GM12878 (cell line): Measurements from ENCODE around the gene KIFC1. TPM values are rescaled to one million over a fixed set of nuclear protein-coding genes. Genes with fewer than 3 reads are reported as not detected.
A peak's percentile ranks its signal among the peaks of the same experiment; 100 is the strongest.

ENCODE experiments used
- BHLHE40 ChIP-seq, 2 experiments: fragments of 450-650 bp in 1 of 2; IDR thresholded peaks; 2 replicates each; pipeline ENCODE4 v1.6.1; 2011 to 2017; ENCODE audit warnings: low read depth in 2 of 2, borderline replicate concordance in 1 of 2, improper control_type of control experiment in 1 of 2, low read length in 1 of 2, mild to moderate bottlenecking in 1 of 2
- FOXK2 ChIP-seq: fragments of 450-650 bp; IDR thresholded peaks from 2 replicates; pipeline ENCODE4 v1.6.1; 2017; ENCODE audit warnings: mild to moderate bottlenecking, moderate library complexity
- HDAC2 ChIP-seq: fragments of 200-600 bp; sonication (generic); IDR thresholded peaks from 2 replicates; pipeline ENCODE4 v1.6.1; 2017
- JUND ChIP-seq: IDR thresholded peaks from 2 replicates; pipeline ENCODE4 v1.6.1; 2012; ENCODE audit warnings: low read depth, mild to moderate bottlenecking, low read length, improper control_type of control experiment, moderate library complexity
- MYC ChIP-seq: IDR thresholded peaks from 2 replicates; pipeline ENCODE4 v1.6.1; 2011; ENCODE audit warnings: mild to moderate bottlenecking, low read length, moderate library complexity, inconsistent platforms; ENCODE audit not compliant: insufficient read depth, insufficient replicate concordance, insufficient read length, severe bottlenecking
- NFXL1 ChIP-seq: fragments of 450-650 bp; IDR thresholded peaks from 2 replicates; pipeline ENCODE4 v1.6.1; 2017; ENCODE audit warnings: antibody characterized with exemption, mild to moderate bottlenecking, borderline replicate concordance
- POLR2AphosphoS5 ChIP-seq: IDR thresholded peaks from 2 replicates; pipeline ENCODE4 v1.6.1; 2011; ENCODE audit warnings: mild to moderate bottlenecking, low read length, inconsistent platforms
- RAD51 ChIP-seq: fragments of 450-650 bp; IDR thresholded peaks from 2 replicates; pipeline ENCODE4 v1.6.1; 2016; ENCODE audit warnings: moderate library complexity, mild to moderate bottlenecking, inconsistent platforms
- SMC3 ChIP-seq: IDR thresholded peaks from 2 replicates; pipeline ENCODE4 v1.6.1; 2011; ENCODE audit warnings: low read length, improper control_type of control experiment, borderline replicate concordance
- SUZ12 ChIP-seq: fragments of 200-600 bp; sonication (generic); IDR thresholded peaks from one replicate; pipeline ENCODE4 v1.6.1; 2018; ENCODE audit warnings: antibody characterized with exemption, mild to moderate bottlenecking; ENCODE audit not compliant: unreplicated experiment
- ZNF24 ChIP-seq: fragments of 450-650 bp; IDR thresholded peaks from 2 replicates; pipeline ENCODE4 v1.6.1; 2017; ENCODE audit warnings: antibody characterized with exemption, mild to moderate bottlenecking
- polyA plus RNA-seq, 11 experiments: library from polyadenylated mRNA; depleted of rRNA in 4 of 11; unstranded in 6 of 11; stranded (reverse) in 5 of 11; fragments of >200 nt; fragmentation: Nextera tagmentation in 4 of 11; fragmentation: Illumina TruSeq in 1 of 11; extraction: Ambion mirVana in 4 of 11; extraction: Trizol in 1 of 11; gene quantifications; 1 replicate in 1 of 11; 2 replicates in 10 of 11; pipeline versions ENCODE4 v1.2.1 to v1.2.3, GENCODE V29; 2011 to 2016; ENCODE audit warnings: inconsistent platforms in 2 of 11, missing spikeins in 2 of 11, low read depth in 1 of 11
- total RNA-seq, 4 experiments: library from RNA; depleted of rRNA in 3 of 4; stranded (reverse); fragments of >200 nt in 3 of 4; fragmentation: Illumina TruSeq in 1 of 4; extraction: Trizol in 1 of 4; gene quantifications; 2 replicates each; pipeline versions ENCODE4 v1.2.1 to v1.2.3, GENCODE V29; 2013 to 2021
- TF ChIP-seq, protein P1 (sequence below): fragments of 450-650 bp; IDR thresholded peaks from 2 replicates; pipeline ENCODE4 v1.6.1; 2017; ENCODE audit warnings: mild to moderate bottlenecking, moderate library complexity
- TF ChIP-seq, protein P2 (sequence below): fragments of 450-650 bp; IDR thresholded peaks from 2 replicates; pipeline ENCODE4 v1.6.1; 2018; ENCODE audit warnings: mild to moderate bottlenecking, low read depth, moderate library complexity; ENCODE audit not compliant: partially characterized antibody
- TF ChIP-seq, protein P3 (sequence below): IDR thresholded peaks from 2 replicates; pipeline ENCODE4 v1.6.1; 2012; ENCODE audit warnings: improper control_type of control experiment, low read depth, low read length; ENCODE audit not compliant: insufficient replicate concordance
- TF ChIP-seq, protein P4 (sequence below): IDR thresholded peaks from 2 replicates; pipeline ENCODE4 v1.6.1; 2011; ENCODE audit warnings: borderline replicate concordance, low read depth, mild to moderate bottlenecking, moderate library complexity, mixed read lengths, low read length; ENCODE audit not compliant: insufficient read depth; ENCODE audit errors: extremely low read length

KIFC1 gene
- total and polyA plus RNA-seq, 10 of the 15 experiments (the other 5 are each of a cell fraction or from before 2014, with no cell fraction given), result 1.8 to 87.4 (median 54.4) TPM

DNA sequence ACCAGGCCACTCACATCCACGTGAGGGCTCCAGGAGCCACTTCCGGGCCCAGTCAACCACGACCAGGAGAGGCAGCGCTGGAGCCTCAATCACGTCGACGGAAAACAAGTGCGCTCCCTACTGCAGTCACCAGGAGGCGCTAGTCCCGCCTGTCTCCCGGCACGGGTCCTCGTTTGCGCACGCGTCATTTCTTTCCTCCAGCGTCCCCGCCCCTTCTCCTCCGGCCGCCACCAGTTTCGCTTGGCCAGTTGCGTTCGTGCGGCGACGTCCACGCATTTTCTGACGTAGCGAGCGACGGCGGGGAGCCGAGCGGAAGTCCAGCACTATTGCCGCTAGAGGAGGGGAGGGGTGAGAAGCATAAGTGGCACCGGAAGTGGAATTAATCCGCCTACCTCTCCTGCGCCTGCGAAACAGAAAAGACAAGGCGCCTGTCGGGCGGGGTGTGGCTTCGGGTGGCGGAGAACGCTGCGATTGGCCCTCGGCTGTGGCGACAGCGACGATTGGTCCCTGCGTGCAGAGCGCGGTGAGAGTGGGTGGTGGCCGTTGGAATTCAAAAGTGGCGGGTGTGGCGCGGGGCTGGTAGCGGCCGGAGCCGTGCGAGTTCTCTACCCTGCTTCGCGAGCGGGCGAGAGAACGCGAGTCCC, at the start of gene KIFC1 (continued):
- TF ChIP-seq NFXL1 (no peak), RAD51 (peak; percentile 72; the same call in 1 of the 2 replicates), MYC (no peak), SMC3 (peak; percentile 81), BHLHE40 (IDR thresholded peaks at IDR 0.05; ENCODE audit: borderline replicate concordance in 1 of 2, low read depth in 2 of 2, low read length in 1 of 2) (peak; percentile 96 to 98), POLR2AphosphoS5 (no peak), HDAC2 (no peak), ZNF24 (peak; percentile 96), SUZ12 (no peak), JUND (no peak), FOXK2 (peak; percentile 58; the same call in 1 of the 2 replicates)
- TF ChIP-seq, protein P1, sequence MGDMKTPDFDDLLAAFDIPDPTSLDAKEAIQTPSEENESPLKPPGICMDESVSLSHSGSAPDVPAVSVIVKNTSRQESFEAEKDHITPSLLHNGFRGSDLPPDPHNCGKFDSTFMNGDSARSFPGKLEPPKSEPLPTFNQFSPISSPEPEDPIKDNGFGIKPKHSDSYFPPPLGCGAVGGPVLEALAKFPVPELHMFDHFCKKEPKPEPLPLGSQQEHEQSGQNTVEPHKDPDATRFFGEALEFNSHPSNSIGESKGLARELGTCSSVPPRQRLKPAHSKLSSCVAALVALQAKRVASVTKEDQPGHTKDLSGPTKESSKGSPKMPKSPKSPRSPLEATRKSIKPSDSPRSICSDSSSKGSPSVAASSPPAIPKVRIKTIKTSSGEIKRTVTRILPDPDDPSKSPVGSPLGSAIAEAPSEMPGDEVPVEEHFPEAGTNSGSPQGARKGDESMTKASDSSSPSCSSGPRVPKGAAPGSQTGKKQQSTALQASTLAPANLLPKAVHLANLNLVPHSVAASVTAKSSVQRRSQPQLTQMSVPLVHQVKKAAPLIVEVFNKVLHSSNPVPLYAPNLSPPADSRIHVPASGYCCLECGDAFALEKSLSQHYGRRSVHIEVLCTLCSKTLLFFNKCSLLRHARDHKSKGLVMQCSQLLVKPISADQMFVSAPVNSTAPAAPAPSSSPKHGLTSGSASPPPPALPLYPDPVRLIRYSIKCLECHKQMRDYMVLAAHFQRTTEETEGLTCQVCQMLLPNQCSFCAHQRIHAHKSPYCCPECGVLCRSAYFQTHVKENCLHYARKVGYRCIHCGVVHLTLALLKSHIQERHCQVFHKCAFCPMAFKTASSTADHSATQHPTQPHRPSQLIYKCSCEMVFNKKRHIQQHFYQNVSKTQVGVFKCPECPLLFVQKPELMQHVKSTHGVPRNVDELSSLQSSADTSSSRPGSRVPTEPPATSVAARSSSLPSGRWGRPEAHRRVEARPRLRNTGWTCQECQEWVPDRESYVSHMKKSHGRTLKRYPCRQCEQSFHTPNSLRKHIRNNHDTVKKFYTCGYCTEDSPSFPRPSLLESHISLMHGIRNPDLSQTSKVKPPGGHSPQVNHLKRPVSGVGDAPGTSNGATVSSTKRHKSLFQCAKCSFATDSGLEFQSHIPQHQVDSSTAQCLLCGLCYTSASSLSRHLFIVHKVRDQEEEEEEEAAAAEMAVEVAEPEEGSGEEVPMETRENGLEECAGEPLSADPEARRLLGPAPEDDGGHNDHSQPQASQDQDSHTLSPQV, result no peak
- TF ChIP-seq, protein P2, sequence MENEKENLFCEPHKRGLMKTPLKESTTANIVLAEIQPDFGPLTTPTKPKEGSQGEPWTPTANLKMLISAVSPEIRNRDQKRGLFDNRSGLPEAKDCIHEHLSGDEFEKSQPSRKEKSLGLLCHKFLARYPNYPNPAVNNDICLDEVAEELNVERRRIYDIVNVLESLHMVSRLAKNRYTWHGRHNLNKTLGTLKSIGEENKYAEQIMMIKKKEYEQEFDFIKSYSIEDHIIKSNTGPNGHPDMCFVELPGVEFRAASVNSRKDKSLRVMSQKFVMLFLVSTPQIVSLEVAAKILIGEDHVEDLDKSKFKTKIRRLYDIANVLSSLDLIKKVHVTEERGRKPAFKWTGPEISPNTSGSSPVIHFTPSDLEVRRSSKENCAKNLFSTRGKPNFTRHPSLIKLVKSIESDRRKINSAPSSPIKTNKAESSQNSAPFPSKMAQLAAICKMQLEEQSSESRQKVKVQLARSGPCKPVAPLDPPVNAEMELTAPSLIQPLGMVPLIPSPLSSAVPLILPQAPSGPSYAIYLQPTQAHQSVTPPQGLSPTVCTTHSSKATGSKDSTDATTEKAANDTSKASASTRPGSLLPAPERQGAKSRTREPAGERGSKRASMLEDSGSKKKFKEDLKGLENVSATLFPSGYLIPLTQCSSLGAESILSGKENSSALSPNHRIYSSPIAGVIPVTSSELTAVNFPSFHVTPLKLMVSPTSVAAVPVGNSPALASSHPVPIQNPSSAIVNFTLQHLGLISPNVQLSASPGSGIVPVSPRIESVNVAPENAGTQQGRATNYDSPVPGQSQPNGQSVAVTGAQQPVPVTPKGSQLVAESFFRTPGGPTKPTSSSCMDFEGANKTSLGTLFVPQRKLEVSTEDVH, result no peak
- TF ChIP-seq, protein P3, sequence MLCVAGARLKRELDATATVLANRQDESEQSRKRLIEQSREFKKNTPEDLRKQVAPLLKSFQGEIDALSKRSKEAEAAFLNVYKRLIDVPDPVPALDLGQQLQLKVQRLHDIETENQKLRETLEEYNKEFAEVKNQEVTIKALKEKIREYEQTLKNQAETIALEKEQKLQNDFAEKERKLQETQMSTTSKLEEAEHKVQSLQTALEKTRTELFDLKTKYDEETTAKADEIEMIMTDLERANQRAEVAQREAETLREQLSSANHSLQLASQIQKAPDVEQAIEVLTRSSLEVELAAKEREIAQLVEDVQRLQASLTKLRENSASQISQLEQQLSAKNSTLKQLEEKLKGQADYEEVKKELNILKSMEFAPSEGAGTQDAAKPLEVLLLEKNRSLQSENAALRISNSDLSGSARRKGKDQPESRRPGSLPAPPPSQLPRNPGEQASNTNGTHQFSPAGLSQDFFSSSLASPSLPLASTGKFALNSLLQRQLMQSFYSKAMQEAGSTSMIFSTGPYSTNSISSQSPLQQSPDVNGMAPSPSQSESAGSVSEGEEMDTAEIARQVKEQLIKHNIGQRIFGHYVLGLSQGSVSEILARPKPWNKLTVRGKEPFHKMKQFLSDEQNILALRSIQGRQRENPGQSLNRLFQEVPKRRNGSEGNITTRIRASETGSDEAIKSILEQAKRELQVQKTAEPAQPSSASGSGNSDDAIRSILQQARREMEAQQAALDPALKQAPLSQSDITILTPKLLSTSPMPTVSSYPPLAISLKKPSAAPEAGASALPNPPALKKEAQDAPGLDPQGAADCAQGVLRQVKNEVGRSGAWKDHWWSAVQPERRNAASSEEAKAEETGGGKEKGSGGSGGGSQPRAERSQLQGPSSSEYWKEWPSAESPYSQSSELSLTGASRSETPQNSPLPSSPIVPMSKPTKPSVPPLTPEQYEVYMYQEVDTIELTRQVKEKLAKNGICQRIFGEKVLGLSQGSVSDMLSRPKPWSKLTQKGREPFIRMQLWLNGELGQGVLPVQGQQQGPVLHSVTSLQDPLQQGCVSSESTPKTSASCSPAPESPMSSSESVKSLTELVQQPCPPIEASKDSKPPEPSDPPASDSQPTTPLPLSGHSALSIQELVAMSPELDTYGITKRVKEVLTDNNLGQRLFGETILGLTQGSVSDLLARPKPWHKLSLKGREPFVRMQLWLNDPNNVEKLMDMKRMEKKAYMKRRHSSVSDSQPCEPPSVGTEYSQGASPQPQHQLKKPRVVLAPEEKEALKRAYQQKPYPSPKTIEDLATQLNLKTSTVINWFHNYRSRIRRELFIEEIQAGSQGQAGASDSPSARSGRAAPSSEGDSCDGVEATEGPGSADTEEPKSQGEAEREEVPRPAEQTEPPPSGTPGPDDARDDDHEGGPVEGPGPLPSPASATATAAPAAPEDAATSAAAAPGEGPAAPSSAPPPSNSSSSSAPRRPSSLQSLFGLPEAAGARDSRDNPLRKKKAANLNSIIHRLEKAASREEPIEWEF, result no peak
- TF ChIP-seq, protein P4, sequence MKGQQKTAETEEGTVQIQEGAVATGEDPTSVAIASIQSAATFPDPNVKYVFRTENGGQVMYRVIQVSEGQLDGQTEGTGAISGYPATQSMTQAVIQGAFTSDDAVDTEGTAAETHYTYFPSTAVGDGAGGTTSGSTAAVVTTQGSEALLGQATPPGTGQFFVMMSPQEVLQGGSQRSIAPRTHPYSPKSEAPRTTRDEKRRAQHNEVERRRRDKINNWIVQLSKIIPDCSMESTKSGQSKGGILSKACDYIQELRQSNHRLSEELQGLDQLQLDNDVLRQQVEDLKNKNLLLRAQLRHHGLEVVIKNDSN, result no peak
